OCI-LY3 (cell line): Measurements from ENCODE around the gene UBE2L6.
A peak's percentile ranks its signal among the peaks of the same experiment; 100 is the strongest.

Source experiments
- H2AFZ ChIP-seq: fragments of 200-600, 300-600 bp; shearing (Covaris generic); 2 replicates; pipeline ENCODE4 v1.6.0; 2014; ENCODE audit warnings: antibody characterized with exemption, low read depth, low read length
- H3K27ac ChIP-seq: fragments of 200-600, 300-600 bp; sonication (generic); 2 replicates; pipeline ENCODE4 v1.5.1; 2014; ENCODE audit warnings: mild to moderate bottlenecking, low read length, moderate library complexity, mixed read lengths
- H3K27me3 ChIP-seq: fragments of 200-600, 300-600 bp; sonication (generic); 2 replicates; pipeline ENCODE4 v1.6.1; 2014; ENCODE audit warnings: low read depth, low read length, mixed read lengths
- H3K36me3 ChIP-seq: fragments of 200-600, 300-600 bp; sonication (generic); replicated peaks from 2 replicates; pipeline ENCODE3; 2014; ENCODE audit warnings: low read depth, low read length, mixed read lengths
- H3K4me1 ChIP-seq: fragments of 300-600, 200-600 bp; sonication (generic); 2 replicates; pipeline ENCODE4 v1.6.1; 2014; ENCODE audit warnings: low read length, mixed read lengths
- H3K4me2 ChIP-seq: fragments of 200-600, 300-600 bp; sonication (generic); 2 replicates; pipeline ENCODE4 v1.6.1; 2014; ENCODE audit warnings: low read length, mixed read lengths
- H3K4me3 ChIP-seq: fragments of 300-600, 200-600 bp; sonication (generic); 2 replicates; pipeline ENCODE4 v1.5.1; 2014; ENCODE audit warnings: antibody characterized with exemption, mild to moderate bottlenecking, low read length, moderate library complexity
- H3K79me2 ChIP-seq: fragments of 300-600, 200-600 bp; shearing (Covaris generic); 2 replicates; pipeline ENCODE4 v1.6.1; 2014; ENCODE audit warnings: mild to moderate bottlenecking, low read length, mixed read lengths
- H3K9ac ChIP-seq: fragments of 300-600, 200-600 bp; shearing (Covaris generic); 2 replicates; pipeline ENCODE4 v1.6.0; 2014; ENCODE audit warnings: mild to moderate bottlenecking, low read length, moderate library complexity
- H3K9me3 ChIP-seq: fragments of 200-600, 300-600 bp; shearing (Covaris generic); 2 replicates; pipeline ENCODE4 v1.6.1; 2014; ENCODE audit warnings: low read length, mixed read lengths; ENCODE audit not compliant: insufficient read depth
- H4K20me1 ChIP-seq: fragments of 200-600, 300-600 bp; sonication (generic); 2 replicates; pipeline ENCODE4 v1.6.1; 2016; ENCODE audit warnings: low read length, mixed read lengths; ENCODE audit not compliant: insufficient read depth
- EZH2phosphoT487 ChIP-seq: fragments of 200-600 bp; shearing (Covaris generic); IDR thresholded peaks from 2 replicates; pipeline ENCODE4 v1.6.1; 2018; ENCODE audit warnings: antibody characterized with exemption, mixed run types, low read depth
- TF ChIP-seq, protein P1 (sequence below): fragments of 200-600, 300-600 bp; sonication (generic); IDR thresholded peaks from 2 replicates; pipeline ENCODE4 v1.5.1; 2014; ENCODE audit warnings: antibody characterized with exemption, low read length, low read depth

The UBE2L6 gene

DNA sequence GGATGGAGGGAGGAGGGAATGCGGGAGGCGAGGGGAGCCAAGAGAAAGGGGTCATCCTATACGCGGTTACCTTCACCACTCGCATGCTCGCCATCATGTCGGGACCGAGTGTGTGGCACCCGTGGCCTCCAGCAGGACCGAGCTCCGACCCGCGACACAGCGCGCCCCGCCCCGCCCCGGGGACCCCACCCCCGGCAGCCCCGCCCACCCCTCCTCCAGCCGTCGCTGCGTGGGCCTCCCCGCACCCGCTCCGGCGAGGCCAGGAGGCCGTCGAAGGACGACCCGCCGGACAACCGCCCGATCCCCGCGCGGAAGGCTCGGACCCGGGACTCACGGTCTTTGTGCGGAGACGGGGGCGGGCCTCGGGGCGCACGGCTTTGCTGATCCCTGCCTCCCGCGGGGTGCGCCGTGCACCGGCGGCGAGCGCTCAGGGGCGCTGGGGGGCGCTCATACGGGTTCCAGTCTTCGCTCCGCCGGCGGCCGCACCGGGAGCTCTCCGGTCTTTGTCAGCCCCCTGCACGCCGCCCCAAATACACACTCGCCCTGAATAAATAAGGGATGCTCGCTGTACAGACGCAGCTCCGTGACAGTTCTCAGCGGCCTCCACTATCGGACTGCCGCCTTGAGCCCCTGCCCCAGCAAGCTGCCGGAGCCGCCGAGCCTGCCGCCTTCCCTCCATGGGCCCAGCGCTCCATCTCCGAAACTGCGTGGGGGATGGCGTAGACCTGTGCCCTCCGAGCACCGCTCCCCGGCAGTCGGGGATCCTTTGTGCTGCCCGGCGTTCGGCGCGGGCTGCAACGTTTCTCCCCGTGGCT is at the start of gene UBE2L6:
UBE2L6 (minus strand) TSS at position 158 of the 815 bp plus-strand sequence; CDS start at position 97, 61 bp downstream.
- H2AFZ ChIP-seq = peak within 1 kb of the TSS; percentile 96
- peaks cover 46% of the 10 kb centered on the region for H3K79me2 ChIP-seq
- no peaks in the 10 kb centered on the region for H3K36me3 ChIP-seq
- peak within 1 kb of the TSS; percentile 85 for H3K27ac ChIP-seq
- H3K27me3 ChIP-seq = no peaks in the 10 kb centered on the region
- H3K9me3 ChIP-seq = no peaks in the 10 kb centered on the region
- H3K9ac ChIP-seq = peak within 1 kb of the TSS; percentile 86
- TF ChIP-seq, protein P1, sequence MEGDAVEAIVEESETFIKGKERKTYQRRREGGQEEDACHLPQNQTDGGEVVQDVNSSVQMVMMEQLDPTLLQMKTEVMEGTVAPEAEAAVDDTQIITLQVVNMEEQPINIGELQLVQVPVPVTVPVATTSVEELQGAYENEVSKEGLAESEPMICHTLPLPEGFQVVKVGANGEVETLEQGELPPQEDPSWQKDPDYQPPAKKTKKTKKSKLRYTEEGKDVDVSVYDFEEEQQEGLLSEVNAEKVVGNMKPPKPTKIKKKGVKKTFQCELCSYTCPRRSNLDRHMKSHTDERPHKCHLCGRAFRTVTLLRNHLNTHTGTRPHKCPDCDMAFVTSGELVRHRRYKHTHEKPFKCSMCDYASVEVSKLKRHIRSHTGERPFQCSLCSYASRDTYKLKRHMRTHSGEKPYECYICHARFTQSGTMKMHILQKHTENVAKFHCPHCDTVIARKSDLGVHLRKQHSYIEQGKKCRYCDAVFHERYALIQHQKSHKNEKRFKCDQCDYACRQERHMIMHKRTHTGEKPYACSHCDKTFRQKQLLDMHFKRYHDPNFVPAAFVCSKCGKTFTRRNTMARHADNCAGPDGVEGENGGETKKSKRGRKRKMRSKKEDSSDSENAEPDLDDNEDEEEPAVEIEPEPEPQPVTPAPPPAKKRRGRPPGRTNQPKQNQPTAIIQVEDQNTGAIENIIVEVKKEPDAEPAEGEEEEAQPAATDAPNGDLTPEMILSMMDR = peak; percentile 97
- TF ChIP-seq EZH2phosphoT487 = no peak
- peak within 1 kb of the TSS; percentile 97 for H3K4me2 ChIP-seq
- H4K20me1 ChIP-seq = no peaks in the 10 kb centered on the region
- H3K4me1 ChIP-seq = peaks cover 17% of the 10 kb centered on the region
- H3K4me3 ChIP-seq = peak within 1 kb of the TSS; percentile 91

DNA sequence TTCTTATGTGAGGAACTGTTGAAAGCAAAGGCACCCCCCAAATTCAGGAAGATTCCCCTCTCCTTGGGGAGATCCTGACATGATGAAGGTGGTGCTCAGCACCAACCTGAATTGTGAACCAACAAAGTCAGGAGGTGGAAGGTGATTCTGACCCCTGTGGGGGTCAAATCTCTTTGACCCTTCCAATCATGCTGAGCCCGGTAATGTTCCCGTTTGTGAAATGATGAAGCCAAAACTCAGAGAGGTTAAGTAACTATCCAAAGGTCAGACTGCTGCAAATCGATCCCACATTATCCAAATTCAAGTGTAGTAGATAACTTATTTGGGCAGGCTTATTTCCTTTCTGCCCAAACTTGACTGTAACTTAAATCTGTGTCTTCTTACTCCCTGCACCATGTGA is 49.1 kb upstream of the UBE2L6 start:
- TF ChIP-seq EZH2phosphoT487 = no peak
- TF ChIP-seq, protein P1 = no peak
- no peak overlapping the region for H3K27ac ChIP-seq
- H4K20me1 ChIP-seq = no peaks in the 10 kb centered on the region
- no peaks in the 10 kb centered on the region for H3K79me2 ChIP-seq
- H3K27me3 ChIP-seq = peaks cover 20% of the 10 kb centered on the region; the same call in 1 of the 2 replicates
- no peak overlapping the region for H3K4me2 ChIP-seq
- H3K4me3 ChIP-seq = no peak overlapping the region
- no peak overlapping the region for H3K9ac ChIP-seq
- peaks cover 9% of the 10 kb centered on the region; the same call in 1 of the 2 replicates for H3K9me3 ChIP-seq
- H2AFZ ChIP-seq = no peak overlapping the region
- H3K4me1 ChIP-seq = peaks cover 2% of the 10 kb centered on the region; the same call in 1 of the 2 replicates
- H3K36me3 ChIP-seq = no peaks in the 10 kb centered on the region

DNA sequence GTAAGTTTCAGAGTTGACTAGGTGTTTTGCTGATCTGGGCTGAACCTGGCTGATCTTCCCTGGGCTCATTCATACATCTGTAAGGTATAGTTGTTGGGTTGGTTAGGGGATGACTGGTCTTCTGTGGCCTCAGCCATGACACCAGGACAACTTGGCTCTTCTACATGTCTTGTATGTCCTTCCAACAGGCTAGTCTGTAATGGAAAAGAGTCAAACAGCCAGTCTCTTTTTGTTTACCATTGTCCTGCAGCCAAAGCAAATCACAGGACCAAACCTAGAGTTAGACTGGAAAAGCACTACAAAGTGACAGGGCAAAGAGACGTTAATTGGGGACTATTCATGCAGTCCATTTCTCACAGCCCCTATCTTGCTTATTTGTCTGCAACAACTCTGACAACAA is 47.8 kb upstream of the UBE2L6 start:
- no peak overlapping the region for H2AFZ ChIP-seq
- TF ChIP-seq, protein P1 = no peak
- no peak for TF ChIP-seq EZH2phosphoT487
- no peak overlapping the region for H3K4me3 ChIP-seq
- peaks cover 29% of the 10 kb centered on the region for H3K27me3 ChIP-seq
- H3K9ac ChIP-seq = no peak overlapping the region
- no peaks in the 10 kb centered on the region for H3K4me1 ChIP-seq
- peaks cover 9% of the 10 kb centered on the region; the same call in 1 of the 2 replicates for H3K9me3 ChIP-seq
- H3K36me3 ChIP-seq = no peaks in the 10 kb centered on the region
- H4K20me1 ChIP-seq = no peaks in the 10 kb centered on the region
- no peaks in the 10 kb centered on the region for H3K79me2 ChIP-seq
- no peak overlapping the region for H3K27ac ChIP-seq
- H3K4me2 ChIP-seq = no peak overlapping the region

DNA sequence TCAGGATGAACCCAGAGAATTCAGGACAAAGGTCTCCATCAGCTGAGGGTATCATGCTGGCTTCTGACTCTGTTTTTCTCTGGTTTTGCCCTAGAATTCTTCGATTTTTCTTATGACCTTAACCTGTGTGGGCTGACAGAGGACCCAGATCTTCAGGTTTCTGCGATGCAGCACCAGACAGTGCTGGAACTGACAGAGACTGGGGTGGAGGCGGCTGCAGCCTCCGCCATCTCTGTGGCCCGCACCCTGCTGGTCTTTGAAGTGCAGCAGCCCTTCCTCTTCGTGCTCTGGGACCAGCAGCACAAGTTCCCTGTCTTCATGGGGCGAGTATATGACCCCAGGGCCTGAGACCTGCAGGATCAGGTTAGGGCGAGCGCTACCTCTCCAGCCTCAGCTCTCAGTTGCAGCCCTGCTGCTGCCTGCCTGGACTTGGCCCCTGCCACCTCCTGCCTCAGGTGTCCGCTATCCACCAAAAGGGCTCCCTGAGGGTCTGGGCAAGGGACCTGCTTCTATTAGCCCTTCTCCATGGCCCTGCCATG is 46.8 kb upstream of the UBE2L6 start:
- TF ChIP-seq, protein P1 = no peak
- peaks cover 2% of the 10 kb centered on the region; the same call in 1 of the 2 replicates for H3K9me3 ChIP-seq
- H4K20me1 ChIP-seq = no peaks in the 10 kb centered on the region
- H3K9ac ChIP-seq = no peak overlapping the region
- no peak overlapping the region for H3K4me2 ChIP-seq
- H2AFZ ChIP-seq = no peak overlapping the region
- H3K4me1 ChIP-seq = no peaks in the 10 kb centered on the region
- H3K79me2 ChIP-seq = no peaks in the 10 kb centered on the region
- H3K36me3 ChIP-seq = no peaks in the 10 kb centered on the region
- peaks cover 37% of the 10 kb centered on the region for H3K27me3 ChIP-seq
- no peak overlapping the region for H3K4me3 ChIP-seq
- no peak overlapping the region for H3K27ac ChIP-seq
